Measurements from ENCODE around the gene STH.
"Not testable (repeated sequence)": the region's sequence is repeated elsewhere in the genome, so short reads cannot be mapped to it uniquely, and the experiment has no call there.

STH gene, protein sequence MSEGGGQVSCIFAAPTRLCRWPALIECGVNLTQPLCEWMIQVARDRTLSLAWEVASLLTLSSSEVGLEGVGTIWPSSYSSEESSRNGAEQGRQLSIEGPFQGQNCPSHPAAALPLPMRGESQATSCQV

DNA sequence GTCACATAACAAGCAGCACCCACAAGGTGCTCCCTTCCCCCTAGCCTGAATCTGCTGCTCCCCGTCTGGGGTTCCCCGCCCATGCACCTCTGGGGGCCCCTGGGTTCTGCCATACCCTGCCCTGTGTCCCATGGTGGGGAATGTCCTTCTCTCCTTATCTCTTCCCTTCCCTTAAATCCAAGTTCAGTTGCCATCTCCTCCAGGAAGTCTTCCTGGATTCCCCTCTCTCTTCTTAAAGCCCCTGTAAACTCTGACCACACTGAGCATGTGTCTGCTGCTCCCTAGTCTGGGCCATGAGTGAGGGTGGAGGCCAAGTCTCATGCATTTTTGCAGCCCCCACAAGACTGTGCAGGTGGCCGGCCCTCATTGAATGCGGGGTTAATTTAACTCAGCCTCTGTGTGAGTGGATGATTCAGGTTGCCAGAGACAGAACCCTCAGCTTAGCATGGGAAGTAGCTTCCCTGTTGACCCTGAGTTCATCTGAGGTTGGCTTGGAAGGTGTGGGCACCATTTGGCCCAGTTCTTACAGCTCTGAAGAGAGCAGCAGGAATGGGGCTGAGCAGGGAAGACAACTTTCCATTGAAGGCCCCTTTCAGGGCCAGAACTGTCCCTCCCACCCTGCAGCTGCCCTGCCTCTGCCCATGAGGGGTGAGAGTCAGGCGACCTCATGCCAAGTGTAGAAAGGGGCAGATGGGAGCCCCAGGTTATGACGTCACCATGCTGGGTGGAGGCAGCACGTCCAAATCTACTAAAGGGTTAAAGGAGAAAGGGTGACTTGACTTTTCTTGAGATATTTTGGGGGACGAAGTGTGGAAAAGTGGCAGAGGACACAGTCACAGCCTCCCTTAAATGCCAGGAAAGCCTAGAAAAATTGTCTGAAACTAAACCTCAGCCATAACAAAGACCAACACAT lies at the start of gene STH:
Gene STH (plus strand): TSS at position 264 of the 913 bp plus-strand sequence. CDS start 30 bp downstream, at position 294.
- DNase-seq (ENCODE audit: low read depth): no peak

DNA sequence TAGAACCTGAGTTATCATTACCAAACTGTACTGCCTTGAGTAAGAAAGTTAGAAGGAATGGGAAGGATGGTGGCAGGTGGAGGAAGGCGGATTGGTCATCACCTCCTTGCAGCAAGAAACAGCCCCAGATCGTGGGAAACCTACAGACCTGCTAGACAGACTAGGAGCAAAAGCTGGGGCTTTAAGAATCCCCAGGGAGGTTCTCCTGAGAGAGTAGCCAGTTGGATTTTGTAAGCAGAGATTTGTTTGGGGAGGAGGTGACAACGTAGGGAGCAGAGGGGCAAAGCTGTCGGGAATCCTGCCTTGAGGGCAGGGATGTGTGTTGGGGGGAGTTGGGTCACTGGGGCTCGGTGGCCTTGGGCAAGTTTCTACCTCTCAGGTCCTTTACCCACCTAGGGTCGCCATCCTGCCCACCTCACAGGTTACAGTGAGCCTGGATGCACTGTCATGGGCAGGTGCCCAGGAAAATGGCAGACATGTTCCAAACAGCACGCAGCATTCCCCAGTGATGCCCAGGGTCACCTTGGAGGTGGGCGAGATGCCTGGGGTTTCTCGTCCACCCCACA lies 49.2 kb upstream of the STH start:
- DNase-seq (ENCODE audit: low read depth): no peak

DNA sequence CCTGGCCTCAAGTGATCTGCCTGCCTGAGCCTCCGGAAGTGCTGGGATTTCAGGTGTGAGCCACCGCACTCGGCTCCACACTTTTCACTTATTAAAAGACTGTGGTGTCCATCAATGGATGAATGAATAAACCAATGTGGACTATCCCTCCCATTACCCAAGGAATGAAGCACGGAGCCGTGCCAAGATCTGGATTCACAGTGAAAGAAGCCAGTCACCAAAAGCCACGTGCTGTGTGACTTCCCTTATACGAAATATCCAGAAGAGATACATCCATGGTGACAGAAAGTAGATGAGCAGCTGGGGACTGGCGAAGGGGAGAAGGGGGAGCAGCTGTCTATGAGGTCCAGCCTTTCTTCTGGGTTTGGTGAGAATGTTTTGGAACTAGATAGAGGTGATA lies 48.2 kb upstream of the STH start:
- no peak for DNase-seq (ENCODE audit: low read depth)

DNA sequence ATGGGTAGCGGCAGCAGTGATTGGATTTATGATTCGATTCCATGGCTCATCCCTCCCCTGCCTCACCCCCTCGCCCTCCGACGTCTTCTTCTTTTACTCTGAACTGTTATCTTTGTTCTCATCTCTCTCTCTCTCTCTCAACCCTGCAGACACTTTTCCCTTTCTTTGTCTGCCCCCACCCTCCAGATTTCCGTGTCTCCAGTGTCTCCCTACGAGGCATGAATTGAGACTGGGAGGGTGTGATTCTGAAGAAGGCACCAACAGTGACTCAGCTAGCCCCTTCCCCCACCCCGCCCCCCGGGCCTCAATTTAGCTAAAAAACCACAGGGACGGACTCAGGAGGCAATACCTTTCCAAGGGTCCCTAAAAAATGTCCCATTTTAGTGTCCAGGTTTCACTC lies 47.6 kb upstream of the STH start:
- DNase-seq (ENCODE audit: low read depth): no peak

DNA sequence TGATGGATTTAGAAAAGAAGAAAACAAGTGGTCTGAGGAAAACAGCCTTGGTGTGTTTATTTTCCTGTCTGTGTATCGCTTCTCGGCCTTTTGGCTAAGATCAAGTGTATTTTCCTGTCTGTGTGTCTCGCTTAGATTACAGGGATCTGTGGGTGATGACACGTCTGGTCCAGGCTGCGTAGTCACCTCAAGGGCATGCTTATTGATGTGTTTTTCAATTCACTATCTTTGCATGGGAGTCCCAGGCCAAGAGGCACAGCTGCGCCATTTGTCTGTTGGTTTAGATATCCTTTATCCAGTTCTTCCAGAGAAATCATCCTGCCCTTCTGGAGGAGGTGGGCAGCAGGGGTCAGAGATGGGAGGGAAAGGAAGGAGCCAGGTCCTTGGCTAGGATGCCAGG lies 47.1 kb upstream of the STH start:
- DNase-seq (ENCODE audit: low read depth): no peak

DNA sequence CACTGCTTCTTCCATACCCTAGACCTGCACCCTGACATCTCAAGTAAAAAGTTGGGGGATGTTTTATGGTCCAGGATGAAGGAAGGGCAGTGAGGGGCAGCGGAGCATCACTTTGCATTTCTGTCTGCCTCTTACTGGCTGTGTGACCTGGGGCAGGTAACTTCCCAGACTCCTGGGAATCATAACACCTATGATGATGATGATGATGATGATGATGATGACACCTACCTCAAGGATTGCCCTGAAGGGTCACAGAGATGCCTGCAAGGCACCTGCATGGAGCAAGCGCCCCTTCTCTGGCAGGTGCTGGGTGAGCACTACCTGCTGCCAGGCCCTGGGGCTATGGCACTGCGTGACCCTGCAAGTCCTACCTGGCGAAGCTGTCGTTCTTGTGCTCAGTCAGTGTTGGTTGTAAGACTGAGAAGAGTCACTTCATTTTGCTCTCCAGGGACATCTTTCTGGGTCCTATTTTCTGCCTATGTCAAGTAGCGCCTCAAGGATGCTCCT lies 46.2 kb upstream of the STH start:
- DNase-seq (ENCODE audit: low read depth): no peak

DNA sequence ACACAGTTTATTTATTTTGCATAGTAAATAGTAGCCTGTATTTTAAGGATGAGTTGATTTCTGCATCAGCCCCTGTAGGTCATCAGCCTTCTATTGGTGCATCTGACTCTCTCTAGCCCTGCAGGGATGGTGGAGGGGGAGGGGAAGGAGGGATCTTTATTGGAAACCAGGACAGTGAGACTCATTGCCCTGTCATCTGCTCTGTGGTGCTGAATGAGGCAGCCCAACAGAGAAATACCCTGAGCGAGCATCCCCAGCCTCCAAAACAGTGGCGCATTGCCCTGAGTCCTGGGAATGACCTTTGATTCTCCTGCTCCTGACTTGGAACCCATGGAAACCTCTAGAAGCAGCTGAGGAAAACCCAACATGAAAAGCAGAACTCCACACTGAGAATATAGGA lies 45.5 kb upstream of the STH start:
- DNase-seq (ENCODE audit: low read depth): no peak

DNA sequence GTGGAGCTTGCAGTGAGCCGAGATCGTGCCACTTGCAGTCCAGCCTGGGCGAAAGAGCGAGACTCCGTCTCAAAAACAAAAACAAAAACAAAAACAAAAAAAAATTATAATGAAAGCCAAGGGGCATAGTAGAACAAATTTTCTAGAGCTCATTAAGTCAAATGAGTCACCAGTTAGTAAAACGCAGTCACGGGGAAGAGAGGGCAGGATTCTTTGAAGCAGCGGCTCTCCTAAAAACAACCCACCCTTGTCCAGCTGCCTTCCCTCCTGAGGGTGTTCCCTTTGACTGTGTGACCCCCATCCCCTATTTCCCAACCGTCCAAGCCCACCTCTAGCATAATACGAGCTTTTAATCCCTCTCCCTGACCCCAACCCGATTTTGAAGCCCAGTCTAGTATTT lies 44.1 kb upstream of the STH start:
- no peak for DNase-seq (ENCODE audit: low read depth)

DNA sequence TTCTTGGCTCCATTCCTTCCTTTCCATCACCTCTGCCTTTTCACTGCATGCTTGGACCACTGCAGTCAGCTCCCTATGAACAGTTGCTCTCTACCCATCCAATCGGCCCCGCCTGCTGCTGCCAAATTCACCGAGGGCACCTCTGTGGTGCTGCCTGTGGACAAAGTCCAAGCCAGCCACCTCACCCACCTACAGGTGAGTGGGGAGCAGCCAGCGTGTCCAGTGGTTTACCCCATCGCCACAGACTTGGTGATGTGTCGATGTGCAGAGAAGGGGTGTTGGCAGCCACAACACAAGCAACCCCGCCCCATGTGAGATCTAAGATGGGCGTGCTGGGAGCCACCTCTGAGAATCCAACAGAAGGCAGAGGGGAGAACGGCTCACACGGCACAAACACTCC lies 43.7 kb upstream of the STH start:
- DNase-seq (ENCODE audit: low read depth): no peak

DNA sequence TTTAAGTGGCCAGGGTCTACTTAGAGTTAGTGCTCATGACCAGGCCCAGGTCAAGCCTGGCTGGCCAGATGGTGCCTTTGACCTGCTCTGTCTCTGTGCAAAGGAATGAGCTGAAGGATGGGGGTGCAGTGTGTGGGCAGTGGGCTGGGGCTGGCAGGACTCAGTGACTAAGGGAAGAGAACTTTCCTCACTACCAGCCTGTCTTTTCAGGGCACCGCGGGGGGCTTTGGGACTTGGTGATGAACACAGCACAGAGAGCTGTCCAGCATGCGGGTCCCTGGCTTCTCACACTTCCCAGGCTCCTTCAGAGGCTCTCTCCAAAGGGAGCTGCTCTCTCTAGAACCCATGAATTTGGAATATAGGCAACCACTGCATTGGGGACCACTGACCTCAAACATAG lies 43.0 kb upstream of the STH start:
- DNase-seq (ENCODE audit: low read depth): no peak

DNA sequence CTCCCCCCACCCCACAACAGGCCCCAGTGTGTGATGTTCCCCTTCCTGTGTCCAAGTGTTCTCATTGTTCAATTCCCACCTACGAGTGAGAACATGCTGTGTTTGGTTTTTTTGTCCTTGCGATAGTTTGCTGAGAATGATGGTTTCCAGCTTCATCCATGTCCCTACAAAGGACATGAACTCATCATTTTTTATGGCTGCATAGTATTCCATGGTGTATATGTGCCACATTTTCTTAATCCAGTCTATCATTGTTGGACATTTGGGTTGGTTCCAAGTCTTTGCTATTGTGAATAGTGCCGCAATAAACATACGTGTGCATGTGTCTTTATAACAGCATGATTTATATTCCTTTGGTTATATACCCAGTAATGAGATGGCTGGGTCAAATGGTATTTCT lies 42.3 kb upstream of the STH start:
- DNase-seq (ENCODE audit: low read depth): not testable (repeated sequence)

DNA sequence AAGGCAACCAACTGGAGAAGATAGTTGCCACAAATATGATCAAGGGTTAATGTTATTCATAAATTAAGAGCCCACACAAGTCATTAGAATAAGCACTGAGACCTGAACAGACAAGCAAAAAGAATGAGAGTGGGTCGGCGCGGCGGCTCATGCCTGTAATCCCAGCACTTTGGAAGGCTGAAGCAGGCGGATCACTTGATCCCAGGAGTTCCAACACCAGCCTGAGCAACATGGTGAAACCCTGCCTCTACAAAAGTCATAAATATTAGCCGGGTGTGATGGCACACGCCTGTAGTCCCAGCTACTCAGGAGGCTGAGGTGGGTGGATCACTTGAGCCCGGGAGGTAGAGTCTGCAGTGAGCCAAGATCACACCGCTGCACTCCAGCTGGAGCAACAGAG lies 40.7 kb upstream of the STH start:
- DNase-seq (ENCODE audit: low read depth): no peak

DNA sequence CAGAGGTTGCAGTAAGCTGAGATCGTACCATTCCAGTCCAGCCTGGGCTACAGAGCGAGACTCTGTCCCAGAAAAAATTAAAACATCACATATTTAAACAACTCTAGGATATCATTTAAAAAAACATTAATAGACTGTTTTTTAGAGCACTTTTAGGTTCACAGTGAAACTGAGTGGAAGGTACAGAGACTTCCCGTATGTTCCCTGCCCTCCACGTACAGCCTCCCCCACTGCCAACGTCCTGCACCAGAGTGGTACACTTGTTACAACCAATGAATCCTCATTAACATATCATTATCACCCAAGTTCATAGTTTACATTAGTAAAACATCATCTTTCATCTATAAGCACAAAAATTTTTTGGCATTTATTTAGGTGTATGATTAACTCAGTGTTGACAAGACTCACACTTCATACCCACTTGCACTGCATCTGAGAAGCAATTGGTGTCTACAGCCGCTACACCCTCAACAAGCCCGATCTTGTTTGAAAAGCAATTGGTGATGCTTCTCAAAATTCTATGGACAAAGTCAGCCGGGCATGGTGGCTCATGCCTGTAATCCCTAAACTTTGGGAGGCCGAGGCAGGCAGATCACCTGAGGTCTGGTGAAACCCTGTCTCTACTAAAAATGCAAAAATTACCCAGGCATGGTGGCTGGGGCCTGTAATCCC lies 39.9 kb upstream of the STH start:
- DNase-seq (ENCODE audit: low read depth): no peak

DNA sequence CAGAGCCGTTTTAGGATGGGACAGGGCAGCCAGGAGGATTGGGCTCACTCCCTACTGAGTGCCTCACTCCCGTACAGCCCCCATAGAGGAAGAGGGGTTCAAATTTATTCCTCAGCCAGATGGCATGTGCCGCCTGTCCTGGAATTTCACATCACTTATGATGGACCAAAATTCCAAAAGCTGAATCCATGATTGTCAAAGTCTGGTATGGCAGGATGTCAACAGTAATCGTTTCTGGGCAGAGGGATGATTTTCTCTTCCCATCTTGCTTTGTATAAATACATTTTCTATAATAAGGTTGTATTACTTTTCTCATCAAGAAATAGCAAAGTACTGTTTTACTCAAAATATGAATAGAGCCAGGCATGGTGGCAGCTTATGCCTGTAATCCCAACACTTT lies 38.7 kb upstream of the STH start:
- DNase-seq (ENCODE audit: low read depth): no peak

DNA sequence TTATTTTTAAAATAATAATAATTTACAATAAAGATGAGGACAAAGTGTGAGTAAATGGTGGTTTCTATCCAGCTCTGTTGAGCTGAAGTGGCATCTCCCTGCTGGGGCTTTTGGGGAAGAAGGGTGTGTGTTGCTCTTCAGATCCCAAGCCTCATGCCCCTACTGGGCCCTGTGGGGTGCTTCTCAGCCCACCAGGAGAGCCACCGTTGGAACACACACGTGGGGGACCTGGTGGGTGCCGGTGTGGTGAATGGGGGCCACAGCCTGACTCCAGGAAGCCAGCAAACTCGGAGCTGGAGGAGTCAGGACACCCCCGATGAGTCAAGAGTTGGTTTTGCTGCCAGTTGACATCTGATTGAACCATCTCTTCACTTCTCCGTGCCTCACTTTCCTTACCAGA lies 37.8 kb upstream of the STH start:
- DNase-seq (ENCODE audit: low read depth): no peak

DNA sequence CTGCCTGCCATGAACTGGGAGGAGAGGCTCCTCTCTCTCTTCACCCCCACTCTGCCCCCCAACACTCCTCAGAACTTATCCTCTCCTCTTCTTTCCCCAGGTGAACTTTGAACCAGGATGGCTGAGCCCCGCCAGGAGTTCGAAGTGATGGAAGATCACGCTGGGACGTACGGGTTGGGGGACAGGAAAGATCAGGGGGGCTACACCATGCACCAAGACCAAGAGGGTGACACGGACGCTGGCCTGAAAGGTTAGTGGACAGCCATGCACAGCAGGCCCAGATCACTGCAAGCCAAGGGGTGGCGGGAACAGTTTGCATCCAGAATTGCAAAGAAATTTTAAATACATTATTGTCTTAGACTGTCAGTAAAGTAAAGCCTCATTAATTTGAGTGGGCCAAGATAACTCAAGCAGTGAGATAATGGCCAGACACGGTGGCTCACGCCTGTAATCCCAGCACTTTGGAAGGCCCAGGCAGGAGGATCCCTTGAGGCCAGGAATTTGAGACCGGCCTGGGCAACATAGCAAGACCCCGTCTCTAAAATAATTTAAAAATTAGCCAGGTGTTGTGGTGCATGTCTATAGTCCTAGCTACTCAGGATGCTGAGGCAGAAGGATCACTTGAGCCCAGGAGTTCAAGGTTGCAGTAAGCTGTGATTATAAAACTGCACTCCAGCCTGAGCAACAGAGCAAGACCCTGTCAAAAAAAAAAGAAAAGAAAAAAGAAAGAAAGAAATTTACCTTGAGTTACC lies 36.7 kb upstream of the STH start:
- no peak for DNase-seq (ENCODE audit: low read depth)

DNA sequence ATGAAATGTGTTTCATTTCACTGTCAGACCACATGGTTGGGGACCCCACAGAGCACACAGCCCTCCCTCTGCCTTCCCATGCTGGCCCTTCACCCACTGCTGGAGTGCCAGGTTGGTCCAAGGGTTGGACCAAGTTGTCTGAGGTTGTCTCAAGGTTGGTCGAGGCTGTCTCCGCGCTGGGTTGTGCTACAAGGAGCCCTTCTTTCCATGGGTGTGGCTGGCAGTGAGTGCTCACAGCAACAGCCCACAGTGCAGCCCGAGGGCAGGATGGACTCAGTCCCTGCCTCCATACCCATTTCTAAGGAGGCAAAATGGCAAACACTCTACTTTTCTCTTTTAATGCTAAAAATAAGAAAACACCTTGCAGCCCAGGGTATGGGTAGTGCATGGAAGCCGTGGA lies 35.8 kb upstream of the STH start:
- DNase-seq (ENCODE audit: low read depth): no peak

DNA sequence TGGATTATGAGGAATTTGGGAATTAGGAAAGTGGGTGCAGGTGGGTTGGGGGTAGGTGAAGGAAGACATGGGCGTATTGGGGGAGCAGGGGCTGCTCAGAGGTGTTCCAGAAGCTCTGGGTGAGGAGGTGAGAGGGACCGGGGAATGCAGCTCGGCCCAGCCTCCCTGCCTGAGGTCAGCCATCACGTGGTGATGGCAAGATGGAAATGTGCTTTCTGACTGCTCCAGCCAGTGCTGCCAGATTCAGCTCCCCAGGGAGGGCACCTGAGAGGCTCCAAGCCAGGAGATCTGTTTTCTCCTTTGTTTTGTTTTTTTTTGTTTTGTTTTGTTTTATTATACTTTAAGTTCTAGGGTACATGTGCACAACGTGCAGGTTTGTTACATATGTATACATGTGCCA lies 35.2 kb upstream of the STH start:
- no peak for DNase-seq (ENCODE audit: low read depth)

DNA sequence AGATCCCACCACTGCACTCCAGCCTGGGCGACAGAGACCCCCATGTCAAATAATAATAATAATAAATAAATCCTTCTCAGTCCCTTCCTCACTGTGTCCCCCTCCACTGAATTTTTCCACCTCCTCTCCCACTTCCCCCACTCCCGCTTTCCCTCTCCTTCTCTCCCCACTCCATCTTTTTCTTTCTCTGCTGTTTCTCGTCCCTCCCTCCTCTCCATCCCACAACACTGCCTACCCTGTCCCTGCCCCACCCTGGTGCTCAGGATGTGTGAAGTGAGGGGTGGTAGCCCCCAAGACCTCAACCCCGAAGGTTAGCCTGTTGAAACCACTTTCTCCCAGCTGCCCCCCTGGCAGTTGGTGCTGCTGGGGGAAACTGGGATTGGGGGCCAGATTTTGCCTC lies 34.4 kb upstream of the STH start:
- no peak for DNase-seq (ENCODE audit: low read depth)

DNA sequence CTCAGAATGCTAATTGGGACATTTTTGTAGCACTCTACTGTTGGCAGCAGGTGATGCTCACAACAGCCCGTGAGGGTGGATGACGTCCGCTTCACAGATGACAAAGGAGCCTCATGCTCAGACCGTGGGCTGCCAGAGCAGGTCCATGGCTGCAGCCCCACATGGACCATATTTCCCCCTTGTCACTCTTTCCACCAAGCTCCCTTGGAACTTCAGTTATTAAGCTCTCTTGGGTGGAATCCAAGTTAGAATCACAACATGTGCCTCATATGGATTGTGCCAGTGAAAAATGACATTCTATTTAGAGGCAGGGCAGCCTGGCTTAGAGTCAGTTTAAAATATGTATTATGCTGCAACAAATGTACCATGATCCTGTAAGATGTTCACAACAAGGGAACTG lies 33.2 kb upstream of the STH start:
- no peak for DNase-seq (ENCODE audit: low read depth)

DNA sequence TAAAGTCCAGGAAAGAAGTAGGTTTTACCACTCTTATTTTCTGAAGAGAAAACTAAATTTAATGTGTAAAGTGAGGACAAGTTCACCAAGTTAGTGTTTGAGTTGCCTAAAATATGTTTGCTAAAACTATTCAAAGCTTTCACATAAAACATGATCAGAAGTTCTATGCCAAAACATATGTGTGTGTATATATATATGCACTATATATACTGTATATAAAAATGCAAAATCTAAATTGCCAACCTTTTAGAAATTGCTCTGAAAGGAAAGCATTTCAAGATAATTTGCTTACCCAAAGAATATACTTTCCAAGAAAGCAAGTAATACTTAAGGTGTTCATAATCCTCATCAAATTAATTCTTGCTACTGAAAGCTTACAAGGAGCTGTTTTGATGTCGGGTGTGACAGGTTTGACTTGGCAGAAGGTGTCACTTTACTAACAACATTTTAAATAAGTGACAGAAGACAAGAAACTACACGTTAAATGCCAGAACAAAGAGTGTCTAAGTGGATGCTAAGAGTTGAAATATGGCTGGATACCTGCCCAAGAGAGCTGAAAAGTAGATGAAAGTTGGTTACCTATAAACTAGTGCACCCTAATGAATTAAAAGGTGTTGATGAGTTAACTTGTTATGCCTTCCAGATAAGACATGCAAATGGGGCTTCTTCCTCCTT lies 32.3 kb upstream of the STH start:
- DNase-seq (ENCODE audit: low read depth): no peak

DNA sequence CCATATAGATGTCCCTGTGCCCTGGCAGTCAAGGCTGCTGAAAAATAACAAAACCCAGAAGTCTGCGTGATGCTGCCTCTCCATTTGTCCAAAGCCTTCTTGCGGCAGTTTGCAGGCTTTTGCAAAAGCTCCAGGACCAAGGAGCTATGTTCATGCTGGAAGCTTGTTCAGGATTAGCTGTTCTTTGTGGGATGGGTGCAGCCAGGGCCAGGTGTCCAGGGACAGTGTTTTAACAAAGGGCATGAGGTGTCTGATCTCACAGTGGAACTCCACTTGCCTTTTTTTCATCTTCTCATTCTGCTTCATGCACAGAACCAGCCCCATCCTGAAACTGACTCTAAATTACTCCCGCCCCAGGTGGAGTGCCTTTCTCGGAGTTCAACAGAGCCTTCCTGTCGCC lies 31.7 kb upstream of the STH start:
- DNase-seq (ENCODE audit: low read depth): no peak
